Psoas muscle (tissue), 8 donors: ENCODE results near the gene LDHD. TPM values are rescaled to one million over a fixed set of nuclear protein-coding genes. Genes with fewer than 3 reads are reported as not detected.

ENCODE experiments used
- ATAC-seq, 4 donors: fragments of 200-7000 bp; cut with Tn5 transposase; one replicate each; pipeline ENCODE4 v1.9.1; 2020; ENCODE audit warnings: moderate library complexity in 3 of 4, mild to moderate bottlenecking in 2 of 4
- DNase-seq, 2 donors: peaks; one replicate each; pipeline ENCODE4 v3.0.0-alpha.2; 2020
- H3K27ac ChIP-seq: fragments of 200-600 bp; one replicate; pipeline ENCODE4 v1.8.0; 2022
- H3K27me3 ChIP-seq, 3 donors: fragments of 200-600 bp in 1 of 3; one replicate each; pipeline versions ENCODE4 v1.6.1 to v1.8.0; 2013 to 2022; ENCODE audit warnings: low read length in 2 of 3, mild to moderate bottlenecking in 2 of 3, moderate library complexity in 1 of 3; ENCODE audit not compliant: insufficient read depth in 3 of 3
- H3K36me3 ChIP-seq, 2 donors: fragments of 200-600 bp in 1 of 2; one replicate each; pipeline versions ENCODE4 v1.6.1 to v1.8.0; 2013 to 2022; ENCODE audit warnings: low read depth in 1 of 2, mild to moderate bottlenecking in 1 of 2, moderate library complexity in 1 of 2; ENCODE audit not compliant: insufficient read depth in 1 of 2
- H3K4me1 ChIP-seq: fragments of 200-600 bp; one replicate; pipeline ENCODE4 v1.8.0; 2022
- H3K4me3 ChIP-seq: fragments of 200-600 bp; one replicate; pipeline ENCODE4 v1.8.0; 2022; ENCODE audit warnings: mild to moderate bottlenecking
- H3K9me3 ChIP-seq: fragments of 200-600 bp; one replicate; pipeline ENCODE4 v1.8.0; 2022
- CTCF ChIP-seq: fragments of 200-600 bp; IDR thresholded peaks from one replicate; pipeline ENCODE4 v1.8.0; 2022; ENCODE audit warnings: antibody characterized with exemption
- WGBS, 3 donors: extraction: QIAGEN DNeasy Blood & Tissue Kit; methylation state at CpG; one replicate each; pipeline versions ENCODE4 v1.1.6 to v1.1.7; 2013; 5-methylcytosine and 5-hydroxymethylcytosine counted together
- intact Hi-C, 2 donors: fragments of 100-400 bp; cut with DNase I; formaldehyde crosslinking; loops; one replicate each; pipeline versions ENCODE4 v1.11.0 to v1.14.2; 2022
- polyA plus RNA-seq, 3 donors: library from polyadenylated mRNA; stranded (reverse); fragments of 200-250 nt; gene quantifications; one replicate each; pipeline ENCODE4 v1.2.3, GENCODE V29; 2013
- total RNA-seq, 4 donors: library from RNA; stranded (reverse); fragmentation: NEBNext Ultra II Directional in 2 of 4; extraction: Animal tissue kit (Norgen Biotek cat#: 25700) in 2 of 4; gene quantifications; one replicate each; pipeline versions ENCODE4 v1.2.1 to v1.2.4, GENCODE V29; 2021 to 2023
- donor health status: healthy with polysubstance abuse.
- donor health status: DM: no; HTN: no; CAD: no; lungs with moderate emphysema.
- donor health status: Bipolar disorder and iron deficiency.
- donor health status: healthy.
- donor health status: DM: yes; HTN: yes; CAD: no.
- donor health status: DM: no; HTN: no; CAD: no.
- donor health status: DM: no; HTN: no; CAD: no.
- donor health status: DM: yes; HTN: yes; CAD: no.

LDHD gene
- total and polyA plus RNA-seq, 7 donors, result 20.5 to 66.6 (median 35.7) TPM

GRCh38 chr16:75106351-75107274 lies 10.0 kb downstream of the LDHD start:
- WGBS, 3 donors, result 90 to 93% (median 91%) methylated on average over 20 of the region's 20 CpGs

GRCh38 chr16:75105306-75106061 lies 11.1 kb downstream of the LDHD start:
- intact Hi-C loops, result loop anchor here (1.0 to 5.0 kb wide), 2 partner anchors 15 to 43 kb away; no protein-coding TSS in a partner anchor
- DNase-seq (peak in 1 of 2 donors; percentile 72), ATAC-seq (peak in 3 of 4 donors; percentile 16 to 57 (median 17))
- no peak for TF ChIP-seq CTCF
- Histone ChIP-seq H3K9me3 (no peaks in the 10 kb centered on the region), H3K27me3 (no peaks in the 10 kb centered on the region), H3K36me3 (no peaks in the 10 kb centered on the region), H3K4me3 (no peak overlapping the region), H3K27ac (peak overlapping the region; percentile 95), H3K4me1 (peaks cover 57% of the 10 kb centered on the region)
- WGBS, 3 donors, result 16 to 27% (median 17%) methylated on average over 10 of the region's 10 CpGs

More at GRCh38 chr16:75106351-75107274, 10.0 kb downstream of the LDHD start:
- Histone ChIP-seq H3K36me3 (no peaks in the 10 kb centered on the region), H3K4me1 (peaks cover 66% of the 10 kb centered on the region), H3K27ac (peak overlapping the region; percentile 95), H3K4me3 (peak overlapping the region; percentile 58), H3K27me3 (no peaks in the 10 kb centered on the region), H3K9me3 (no peaks in the 10 kb centered on the region)
- TF ChIP-seq CTCF, result no peak
- no peak for DNase-seq
- no peak for ATAC-seq
- intact Hi-C loops, result loop anchor here in 1 of 2 donors (5.0 kb wide), 1 partner anchor 44 kb away; no protein-coding TSS in a partner anchor

- intact Hi-C loops, result loop anchor here (1.0 to 5.0 kb wide), 2 partner anchors 15 to 43 kb away; no protein-coding TSS in a partner anchor
- peak overlapping the region; percentile 95 for H3K27ac ChIP-seq
- 87 to 92% (median 88%) methylated on average over 11 of the region's 11 CpGs for WGBS, 3 donors
Observed at GRCh38 chr16:75104836-75105235, 11.7 kb downstream of the LDHD start.

GRCh38 chr16:75103994-75104393 lies 12.6 kb downstream of the LDHD start:
- H3K27me3 ChIP-seq, result no peaks in the 10 kb centered on the region
- no peaks in the 10 kb centered on the region for H3K9me3 ChIP-seq
- 95 to 97% (median 96%) methylated on average over 5 of the region's 5 CpGs for WGBS, 3 donors
- H3K27ac ChIP-seq, result peak overlapping the region; percentile 95
- TF ChIP-seq CTCF, result no peak
- no peak overlapping the region for H3K4me3 ChIP-seq
- H3K4me1 ChIP-seq, result peaks cover 58% of the 10 kb centered on the region
- no peaks in the 10 kb centered on the region for H3K36me3 ChIP-seq
- intact Hi-C loops, result no loop called here
- DNase-seq (no peak), ATAC-seq (no peak)

More at GRCh38 chr16:75104836-75105235, 11.7 kb downstream of the LDHD start:
- H3K4me3 ChIP-seq, result no peak overlapping the region
- DNase-seq, result no peak
- no peaks in the 10 kb centered on the region for H3K9me3 ChIP-seq
- H3K36me3 ChIP-seq, result no peaks in the 10 kb centered on the region
- ATAC-seq, result no peak
- no peaks in the 10 kb centered on the region for H3K27me3 ChIP-seq
- peaks cover 57% of the 10 kb centered on the region for H3K4me1 ChIP-seq
- TF ChIP-seq CTCF, result no peak
